HG03025 (cell line): Measurements from ENCODE around the gene FST.

Experiments used
- ATAC-seq: cut with Tn5 transposase; IDR thresholded peaks from one replicate; pipeline ENCODE4 v1.9.1; 2021; ENCODE audit warnings: mild to moderate bottlenecking, moderate library complexity; ENCODE audit not compliant: unreplicated experiment, low FRiP score

FST gene

GRCh38 chr5:53508125-53508524 lies 27.7 kb downstream of the FST start:
- ATAC-seq: no peak

- no peak for ATAC-seq
Observed at GRCh38 chr5:53512539-53512938, 32.1 kb downstream of the FST start.

GRCh38 chr5:53515988-53516387 lies 35.6 kb downstream of the FST start:
- no peak for ATAC-seq

GRCh38 chr5:53520813-53521212 lies 40.4 kb downstream of the FST start:
- ATAC-seq: no peak
